Cardiac muscle cell (in vitro differentiated cells and primary cell): Measurements from ENCODE around the gene DTX3. TPM values are rescaled to one million over a fixed set of nuclear protein-coding genes. Genes with fewer than 3 reads are reported as not detected.

Experiments used
- DNase-seq, 2 donors: peaks; one replicate each; pipeline versions ENCODE4 v3.0.0 to v3.0.0-alpha.2; 2010 to 2017; ENCODE audit warnings: low read depth in 1 of 2, low spot score in 1 of 2
- H3K27ac ChIP-seq: fragments of 200-600 bp; sonication (generic); 2 replicates; pipeline ENCODE4 v1.5.1; 2016
- H3K27me3 ChIP-seq: fragments of 200-600 bp; sonication (generic); 2 replicates; pipeline ENCODE4 v1.6.0; 2016; ENCODE audit warnings: control low read depth
- H3K36me3 ChIP-seq: fragments of 200-600 bp; sonication (generic); 2 replicates; pipeline ENCODE4 v1.5.1; 2016; ENCODE audit warnings: control low read depth
- H3K4me1 ChIP-seq: fragments of 200-600 bp; sonication (generic); 2 replicates; pipeline ENCODE4 v1.8.1; 2017; ENCODE audit warnings: low read depth, mild to moderate bottlenecking, mixed run types
- H3K4me3 ChIP-seq: fragments of 200-600 bp; sonication (generic); 2 replicates; pipeline ENCODE4 v1.5.1; 2016; ENCODE audit warnings: mild to moderate bottlenecking
- H3K9me3 ChIP-seq: fragments of 200-600 bp; sonication (generic); 2 replicates; pipeline ENCODE4 v1.5.1; 2017; ENCODE audit warnings: low read depth, mild to moderate bottlenecking, control low read depth
- CTCF ChIP-seq: IDR thresholded peaks from 2 replicates; pipeline ENCODE4 v1.5.1; 2012; ENCODE audit warnings: low read depth, mild to moderate bottlenecking, low read length
- polyA plus RNA-seq: library from polyadenylated mRNA; unstranded; fragments of >200 nt; fragmentation: Nextera tagmentation; extraction: Ambion mirVana; gene quantifications from 2 replicates; pipeline ENCODE4 v1.2.1, GENCODE V29; 2016
- total RNA-seq: library from RNA; depleted of rRNA; stranded (reverse); fragments of >200 nt; gene quantifications from 2 replicates; pipeline ENCODE4 v1.2.3, GENCODE V29; 2016

The DTX3 gene
- total and polyA plus RNA-seq, 2 experiments from 2014 or later = 44.5 to 59.0 TPM

DNA sequence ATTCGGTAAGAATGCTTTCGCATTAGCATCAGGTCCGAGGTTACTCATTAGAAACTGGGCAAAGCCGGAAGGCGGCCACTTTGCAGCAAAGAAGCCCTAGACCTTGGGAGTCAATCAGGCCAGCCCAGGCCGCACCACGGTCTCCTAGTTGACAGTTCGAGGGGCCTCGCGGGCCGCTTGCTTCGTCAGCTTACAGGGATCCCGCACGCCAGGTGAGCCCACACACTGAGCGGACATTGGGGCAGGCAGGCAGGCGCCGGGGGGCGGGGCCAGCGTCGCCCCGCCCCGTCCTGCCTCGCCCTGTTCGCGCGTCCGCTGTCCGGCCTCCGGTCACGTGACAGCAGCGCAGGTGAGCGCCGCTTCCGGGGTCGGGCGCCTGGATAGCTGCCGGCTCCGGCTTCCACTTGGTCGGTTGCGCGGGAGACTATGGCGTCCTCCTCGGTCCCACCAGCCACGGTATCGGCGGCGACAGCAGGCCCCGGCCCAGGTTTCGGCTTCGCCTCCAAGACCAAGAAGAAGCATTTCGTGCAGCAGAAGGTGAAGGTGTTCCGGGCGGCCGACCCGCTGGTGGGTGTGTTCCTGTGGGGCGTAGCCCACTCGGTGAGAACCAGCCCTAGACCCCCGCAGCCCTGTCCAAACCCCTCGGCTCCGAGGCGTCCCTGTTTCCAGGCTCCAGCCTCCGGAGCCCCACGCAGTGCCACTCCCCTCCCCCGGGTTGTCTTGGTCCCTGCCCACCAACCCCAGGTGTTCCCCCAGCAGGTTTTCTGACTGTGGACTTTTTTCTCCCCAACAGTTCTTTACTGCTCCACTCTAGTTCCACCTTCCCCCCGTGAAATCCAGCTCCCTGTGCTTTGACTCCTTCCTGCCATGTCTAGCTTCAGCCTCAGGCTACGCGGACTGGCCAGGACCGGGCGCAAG, 13.5 kb upstream of the DTX3 start, which contains the start of gene PIP4K2C:
Gene PIP4K2C (plus strand): TSS at position 329 of the 918 bp plus-strand sequence. CDS start 98 bp downstream, at position 427.
- no peaks in the 10 kb centered on the region for H3K4me1 ChIP-seq
- DNase-seq = peak; percentile 50 to 87
- no peaks in the 10 kb centered on the region for H3K9me3 ChIP-seq
- TF ChIP-seq CTCF = no peak
- peaks cover 3% of the 10 kb centered on the region for H3K36me3 ChIP-seq
- H3K27me3 ChIP-seq = peaks cover 35% of the 10 kb centered on the region
- H3K4me3 ChIP-seq = peak within 1 kb of the TSS; percentile 72
- no peak within 1 kb of the TSS for H3K27ac ChIP-seq

- no peak for DNase-seq
- H3K36me3 ChIP-seq = peaks cover 3% of the 10 kb centered on the region
- no peak for TF ChIP-seq CTCF
- peaks cover 28% of the 10 kb centered on the region for H3K27me3 ChIP-seq
- peak overlapping the region; percentile 72 for H3K4me3 ChIP-seq
- H3K27ac ChIP-seq = no peak overlapping the region
- no peaks in the 10 kb centered on the region for H3K4me1 ChIP-seq
- H3K9me3 ChIP-seq = no peaks in the 10 kb centered on the region
Measured at GRCh38 chr12:57591782-57592325, 12.8 kb upstream of the DTX3 start.

DNA sequence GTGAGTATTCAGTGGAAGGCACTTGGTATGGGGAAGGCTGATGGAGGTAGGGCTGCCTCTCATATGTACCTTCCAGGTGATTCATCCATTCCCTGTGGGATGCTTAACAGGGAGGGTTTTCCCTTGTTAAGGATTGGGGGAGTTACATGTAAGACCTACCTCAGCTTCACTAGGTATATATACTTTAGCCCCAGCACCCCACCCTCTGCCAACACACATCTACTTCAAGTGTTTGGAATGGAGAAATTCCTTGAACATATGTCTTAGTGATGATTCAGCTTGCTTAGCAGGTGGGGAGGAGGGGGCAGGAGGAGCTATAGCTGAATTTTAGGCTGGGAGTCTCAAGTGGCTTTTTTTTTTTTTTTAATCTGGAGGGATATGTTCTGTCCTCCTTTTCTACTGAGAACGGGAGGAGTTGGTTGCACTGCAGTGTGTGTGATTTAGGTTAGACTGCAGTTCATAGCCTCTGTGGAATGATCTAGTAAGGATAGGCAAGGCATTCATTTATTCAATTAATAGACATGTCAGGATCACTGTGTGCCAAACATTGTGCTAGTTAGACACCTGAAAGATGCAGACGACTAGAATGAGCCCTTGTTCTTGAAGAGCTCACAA, 12.0 kb upstream of the DTX3 start:
- TF ChIP-seq CTCF = no peak
- Histone ChIP-seq H3K27me3 (peaks cover 20% of the 10 kb centered on the region), H3K4me3 (no peak overlapping the region), H3K27ac (no peak overlapping the region), H3K9me3 (no peaks in the 10 kb centered on the region), H3K4me1 (no peaks in the 10 kb centered on the region), H3K36me3 (peaks cover 3% of the 10 kb centered on the region)
- no peak for DNase-seq

- no peak for DNase-seq
- Histone ChIP-seq H3K9me3 (no peaks in the 10 kb centered on the region), H3K4me3 (no peak overlapping the region), H3K27ac (no peak overlapping the region), H3K36me3 (peaks cover 3% of the 10 kb centered on the region), H3K4me1 (no peaks in the 10 kb centered on the region), H3K27me3 (peaks cover 15% of the 10 kb centered on the region)
- no peak for TF ChIP-seq CTCF
Measured at GRCh38 chr12:57593187-57593586, 11.4 kb upstream of the DTX3 start.

GRCh38 chr12:57600395-57600794, 4.2 kb upstream of the DTX3 start:
- H3K4me1 ChIP-seq = peaks cover 10% of the 10 kb centered on the region
- no peaks in the 10 kb centered on the region for H3K9me3 ChIP-seq
- H3K36me3 ChIP-seq = peaks cover 3% of the 10 kb centered on the region
- no peaks in the 10 kb centered on the region for H3K27me3 ChIP-seq
- H3K27ac ChIP-seq = no peak overlapping the region
- no peak overlapping the region for H3K4me3 ChIP-seq
- TF ChIP-seq CTCF = no peak
- DNase-seq = no peak
